HepG2 (cell line): ENCODE measurements around the gene FASTK. TPM values are rescaled to one million over a fixed set of nuclear protein-coding genes. Genes with fewer than 3 reads are reported as not detected.

ENCODE experiments used
- CHD2 ChIP-seq: IDR thresholded peaks from 2 replicates; pipeline ENCODE4 v1.6.1; 2011; ENCODE audit warnings: low read depth, low read length, improper control_type of control experiment
- FOSL1 ChIP-seq: sonication (generic); formaldehyde crosslinking; IDR thresholded peaks from 2 replicates; pipeline ENCODE4 v1.9.0; 2021; ENCODE audit warnings: missing genetic modification reagents, borderline replicate concordance
- IKZF4 ChIP-seq: sonication (generic); formaldehyde crosslinking; IDR thresholded peaks from 2 replicates; pipeline ENCODE4 v1.5.1; 2020; ENCODE audit warnings: borderline replicate concordance, mild to moderate bottlenecking, low read depth, missing genetic modification reagents; ENCODE audit errors: not compliant biosample characterization
- KLF11 ChIP-seq: IDR thresholded peaks from 2 replicates; pipeline ENCODE4 v1.6.1; 2016; ENCODE audit warnings: missing compliant biosample characterization
- MTA1 ChIP-seq: sonication (generic); formaldehyde crosslinking; IDR thresholded peaks from 2 replicates; pipeline ENCODE4 v1.4.0; 2020; ENCODE audit warnings: missing genetic modification reagents, mild to moderate bottlenecking, borderline replicate concordance
- NFE2 ChIP-seq: sonication (generic); formaldehyde crosslinking; IDR thresholded peaks from 2 replicates; pipeline ENCODE4 v1.4.0; 2020; ENCODE audit warnings: missing genetic modification reagents
- PHF20 ChIP-seq: sonication (generic); formaldehyde crosslinking; IDR thresholded peaks from 2 replicates; pipeline ENCODE4 v1.5.0; 2020; ENCODE audit warnings: mild to moderate bottlenecking, missing genetic modification reagents
- SMYD3 ChIP-seq: sonication (generic); formaldehyde crosslinking; IDR thresholded peaks from 2 replicates; pipeline ENCODE4 v1.8.1; 2023; ENCODE audit warnings: mild to moderate bottlenecking, missing genetic modification reagents
- TBL1XR1 ChIP-seq: fragments of 150-350 bp; IDR thresholded peaks from 2 replicates; pipeline ENCODE4 v1.6.1; 2014; ENCODE audit warnings: borderline replicate concordance, low read length; ENCODE audit not compliant: partially characterized antibody
- TCF7 ChIP-seq: sonication (generic); IDR thresholded peaks from 2 replicates; pipeline ENCODE4 v1.6.1; 2016; ENCODE audit warnings: antibody characterized with exemption, low read depth
- ZKSCAN8 ChIP-seq: IDR thresholded peaks from 2 replicates; pipeline ENCODE4 v1.6.1; 2016; ENCODE audit warnings: borderline replicate concordance, missing genetic modification reagents, missing compliant biosample characterization
- ZNF205 ChIP-seq: IDR thresholded peaks from 2 replicates; pipeline ENCODE4 v1.6.1; 2018; ENCODE audit warnings: missing biosample characterization, missing genetic modification reagents
- ZNF234 ChIP-seq: sonication (generic); formaldehyde crosslinking; conservative IDR thresholded peaks from 2 replicates; pipeline ENCODE4 v1.5.1; 2020; ENCODE audit warnings: mild to moderate bottlenecking, missing genetic modification reagents
- ZNF329 ChIP-seq: sonication (generic); formaldehyde crosslinking; IDR thresholded peaks from 2 replicates; pipeline ENCODE4 v1.9.0; 2021; ENCODE audit warnings: low read depth, mild to moderate bottlenecking, missing genetic modification reagents
- ZNF496 ChIP-seq: sonication (generic); formaldehyde crosslinking; IDR thresholded peaks from 2 replicates; pipeline ENCODE4 v1.8.1; 2023; ENCODE audit warnings: mild to moderate bottlenecking, moderate library complexity, missing genetic modification reagents; ENCODE audit not compliant: insufficient replicate concordance
- ZNF563 ChIP-seq: sonication (generic); formaldehyde crosslinking; IDR thresholded peaks from 2 replicates; pipeline ENCODE4 v1.8.0; 2022; ENCODE audit warnings: mild to moderate bottlenecking, moderate library complexity, missing genetic modification reagents
- ZNF766 ChIP-seq: sonication (generic); formaldehyde crosslinking; IDR thresholded peaks from 2 replicates; pipeline ENCODE4 v1.5.0; 2020; ENCODE audit warnings: missing genetic modification reagents, borderline replicate concordance
- ZSCAN22 ChIP-seq: sonication (generic); formaldehyde crosslinking; IDR thresholded peaks from 2 replicates; pipeline ENCODE4 v1.4.0; 2020; ENCODE audit warnings: mild to moderate bottlenecking, missing genetic modification reagents
- polyA plus RNA-seq, 8 experiments: library from polyadenylated mRNA; depleted of rRNA in 3 of 8; stranded (reverse) in 7 of 8; unstranded in 1 of 8; fragments of >200 nt; fragmentation: Illumina TruSeq in 4 of 8; extraction: Trizol in 4 of 8; gene quantifications; 2 replicates each; pipeline versions ENCODE4 v1.2.1 to v1.2.3, GENCODE V29; 2011 to 2016; ENCODE audit warnings: low read depth in 4 of 8, missing spikeins in 1 of 8, mixed read lengths in 1 of 8; ENCODE audit not compliant: insufficient read depth in 1 of 8
- total RNA-seq, 5 experiments: library from RNA; depleted of rRNA; stranded (reverse); fragments of >200 nt; fragmentation: Illumina TruSeq; extraction: Trizol; gene quantifications; 2 replicates each; pipeline ENCODE4 v1.2.3, GENCODE V29; 2016; ENCODE audit warnings: low read depth in 1 of 5
- TF ChIP-seq, protein P1 (sequence below): sonication (generic); formaldehyde crosslinking; IDR thresholded peaks from 2 replicates; pipeline ENCODE4 v1.8.0; 2022; ENCODE audit warnings: mild to moderate bottlenecking, missing genetic modification reagents, moderate library complexity
- TF ChIP-seq, protein P2 (sequence below), 2 experiments: sonication (generic) in 1 of 2; formaldehyde crosslinking in 1 of 2; IDR thresholded peaks; 2 replicates each; pipeline versions ENCODE4 v1.4.0 to v1.6.1; 2018 to 2020; ENCODE audit warnings: missing genetic modification reagents in 2 of 2, borderline replicate concordance in 1 of 2, low read depth in 1 of 2, mild to moderate bottlenecking in 1 of 2, missing biosample characterization in 1 of 2
- TF ChIP-seq, protein P3 (sequence below): sonication (generic); formaldehyde crosslinking; IDR thresholded peaks from 2 replicates; pipeline ENCODE4 v1.4.0; 2020; ENCODE audit warnings: mild to moderate bottlenecking, missing genetic modification reagents
- TF ChIP-seq, protein P4 (sequence below): sonication (generic); formaldehyde crosslinking; conservative IDR thresholded peaks from 2 replicates; pipeline ENCODE4 v1.4.0; 2020; ENCODE audit warnings: missing genetic modification reagents

Gene FASTK
- total and polyA plus RNA-seq, 2 of the 13 experiments (the other 11 are each of a cell fraction or from before 2014, with no cell fraction given): 52.9 to 55.7 TPM

- TF ChIP-seq IKZF4 (CRISPR knock-in tag): peak; percentile 52
- no peak for TF ChIP-seq ZNF329 (CRISPR knock-in tag)
- no peak for TF ChIP-seq ZNF496 (CRISPR knock-in tag)
- no peak for TF ChIP-seq ZKSCAN8 (CRISPR knock-in tag)
- TF ChIP-seq ZNF766 (CRISPR knock-in tag): 0 out of 2 replicates have a peak, but pooled peaks have one; percentile 31
- TF ChIP-seq ZNF205 (CRISPR knock-in tag): no peak
- peak; percentile 19; the same call in 1 of the 2 replicates for TF ChIP-seq PHF20 (CRISPR knock-in tag)
- no peak for TF ChIP-seq FOSL1 (CRISPR knock-in tag)
- TF ChIP-seq, protein P1, sequence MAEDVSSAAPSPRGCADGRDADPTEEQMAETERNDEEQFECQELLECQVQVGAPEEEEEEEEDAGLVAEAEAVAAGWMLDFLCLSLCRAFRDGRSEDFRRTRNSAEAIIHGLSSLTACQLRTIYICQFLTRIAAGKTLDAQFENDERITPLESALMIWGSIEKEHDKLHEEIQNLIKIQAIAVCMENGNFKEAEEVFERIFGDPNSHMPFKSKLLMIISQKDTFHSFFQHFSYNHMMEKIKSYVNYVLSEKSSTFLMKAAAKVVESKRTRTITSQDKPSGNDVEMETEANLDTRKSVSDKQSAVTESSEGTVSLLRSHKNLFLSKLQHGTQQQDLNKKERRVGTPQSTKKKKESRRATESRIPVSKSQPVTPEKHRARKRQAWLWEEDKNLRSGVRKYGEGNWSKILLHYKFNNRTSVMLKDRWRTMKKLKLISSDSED (CRISPR knock-in tag): no peak
- TF ChIP-seq CHD2: no peak
- TF ChIP-seq ZNF234 (CRISPR knock-in tag): no peak
- TF ChIP-seq TCF7: no peak
- no peak for TF ChIP-seq NFE2 (CRISPR knock-in tag)
- 0 out of 2 replicates have a peak, but pooled peaks have one; percentile 28 for TF ChIP-seq MTA1 (CRISPR knock-in tag)
- TF ChIP-seq KLF11 (CRISPR knock-in tag): no peak
- peak; percentile 30; the same call in 1 of the 2 replicates for TF ChIP-seq ZNF563 (CRISPR knock-in tag)
- TF ChIP-seq TBL1XR1: no peak
- TF ChIP-seq, protein P2, sequence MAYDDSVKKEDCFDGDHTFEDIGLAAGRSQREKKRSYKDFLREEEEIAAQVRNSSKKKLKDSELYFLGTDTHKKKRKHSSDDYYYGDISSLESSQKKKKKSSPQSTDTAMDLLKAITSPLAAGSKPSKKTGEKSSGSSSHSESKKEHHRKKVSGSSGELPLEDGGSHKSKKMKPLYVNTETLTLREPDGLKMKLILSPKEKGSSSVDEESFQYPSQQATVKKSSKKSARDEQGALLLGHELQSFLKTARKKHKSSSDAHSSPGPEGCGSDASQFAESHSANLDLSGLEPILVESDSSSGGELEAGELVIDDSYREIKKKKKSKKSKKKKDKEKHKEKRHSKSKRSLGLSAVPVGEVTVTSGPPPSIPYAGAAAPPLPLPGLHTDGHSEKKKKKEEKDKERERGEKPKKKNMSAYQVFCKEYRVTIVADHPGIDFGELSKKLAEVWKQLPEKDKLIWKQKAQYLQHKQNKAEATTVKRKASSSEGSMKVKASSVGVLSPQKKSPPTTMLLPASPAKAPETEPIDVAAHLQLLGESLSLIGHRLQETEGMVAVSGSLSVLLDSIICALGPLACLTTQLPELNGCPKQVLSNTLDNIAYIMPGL (CRISPR knock-in tag; IDR thresholded peaks at IDR 0.05; ENCODE audit: borderline replicate concordance in 1 of 2, low read depth in 1 of 2): peak; percentile 39 to 88; a peak in 3 of 4 replicates
- TF ChIP-seq SMYD3 (CRISPR knock-in tag): no peak
- TF ChIP-seq, protein P3, sequence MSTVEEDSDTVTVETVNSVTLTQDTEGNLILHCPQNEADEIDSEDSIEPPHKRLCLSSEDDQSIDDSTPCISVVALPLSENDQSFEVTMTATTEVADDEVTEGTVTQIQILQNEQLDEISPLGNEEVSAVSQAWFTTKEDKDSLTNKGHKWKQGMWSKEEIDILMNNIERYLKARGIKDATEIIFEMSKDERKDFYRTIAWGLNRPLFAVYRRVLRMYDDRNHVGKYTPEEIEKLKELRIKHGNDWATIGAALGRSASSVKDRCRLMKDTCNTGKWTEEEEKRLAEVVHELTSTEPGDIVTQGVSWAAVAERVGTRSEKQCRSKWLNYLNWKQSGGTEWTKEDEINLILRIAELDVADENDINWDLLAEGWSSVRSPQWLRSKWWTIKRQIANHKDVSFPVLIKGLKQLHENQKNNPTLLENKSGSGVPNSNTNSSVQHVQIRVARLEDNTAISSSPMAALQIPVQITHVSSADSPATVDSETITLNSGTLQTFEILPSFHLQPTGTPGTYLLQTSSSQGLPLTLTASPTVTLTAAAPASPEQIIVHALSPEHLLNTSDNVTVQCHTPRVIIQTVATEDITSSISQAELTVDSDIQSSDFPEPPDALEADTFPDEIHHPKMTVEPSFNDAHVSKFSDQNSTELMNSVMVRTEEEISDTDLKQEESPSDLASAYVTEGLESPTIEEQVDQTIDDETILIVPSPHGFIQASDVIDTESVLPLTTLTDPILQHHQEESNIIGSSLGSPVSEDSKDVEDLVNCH (CRISPR knock-in tag): no peak
- TF ChIP-seq, protein P4, sequence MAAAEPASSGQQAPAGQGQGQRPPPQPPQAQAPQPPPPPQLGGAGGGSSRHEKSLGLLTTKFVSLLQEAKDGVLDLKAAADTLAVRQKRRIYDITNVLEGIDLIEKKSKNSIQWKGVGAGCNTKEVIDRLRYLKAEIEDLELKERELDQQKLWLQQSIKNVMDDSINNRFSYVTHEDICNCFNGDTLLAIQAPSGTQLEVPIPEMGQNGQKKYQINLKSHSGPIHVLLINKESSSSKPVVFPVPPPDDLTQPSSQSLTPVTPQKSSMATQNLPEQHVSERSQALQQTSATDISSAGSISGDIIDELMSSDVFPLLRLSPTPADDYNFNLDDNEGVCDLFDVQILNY (CRISPR knock-in tag): 0 out of 2 replicates have a peak, but pooled peaks have one; percentile 4
- no peak for TF ChIP-seq ZSCAN22 (CRISPR knock-in tag)
These were observed 6.8 kb upstream of the FASTK start (continued) for GRCh38 chr7:151087245-151088018.
